Peyer's patch (tissue), 4 donors: ENCODE data around the gene NES. TPM values are rescaled to one million over a fixed set of nuclear protein-coding genes. Genes with fewer than 3 reads are reported as not detected.

Experiments used
- DNase-seq, 3 donors: peaks; one replicate each; pipeline ENCODE4 v3.0.0-alpha.2; 2017 to 2019
- H3K27ac ChIP-seq, 4 donors: fragments of 200-600 bp; sonication (generic); one replicate each; pipeline ENCODE4 v1.5.1; 2016 to 2019
- H3K27me3 ChIP-seq, 2 donors: fragments of 200-600 bp; sonication (generic); one replicate each; pipeline ENCODE4 v1.5.1; 2019
- H3K36me3 ChIP-seq, 3 donors: fragments of 200-600 bp; sonication (generic); one replicate each; pipeline ENCODE4 v1.5.1; 2016 to 2019
- H3K4me1 ChIP-seq, 4 donors: fragments of 200-600 bp; sonication (generic); one replicate each; pipeline ENCODE4 v1.5.1; 2016 to 2019
- H3K4me3 ChIP-seq, 4 donors: fragments of 200-600 bp; sonication (generic); 1 replicate in 3 of 4; 2 replicates in 1 of 4; pipeline ENCODE4 v1.5.1; 2016 to 2019; ENCODE audit warnings: mild to moderate bottlenecking in 1 of 4
- H3K9me3 ChIP-seq, 4 donors: fragments of 200-600 bp; sonication (generic); one replicate each; pipeline ENCODE4 v1.5.1; 2016 to 2019; ENCODE audit warnings: mild to moderate bottlenecking in 1 of 4
- CTCF ChIP-seq, 6 experiments: fragments of 450-650 bp in 4 of 6; fragments of 200-600 bp in 2 of 6; sonication (generic) in 1 of 6; IDR thresholded peaks; one replicate each; pipeline ENCODE4 v1.5.1; 2017 to 2019; ENCODE audit warnings: antibody characterized with exemption in 6 of 6, mild to moderate bottlenecking in 3 of 6, moderate library complexity in 1 of 6
- POLR2A ChIP-seq, 2 donors: fragments of 450-650 bp; IDR thresholded peaks; one replicate each; pipeline ENCODE4 v1.5.1; 2017; ENCODE audit warnings: antibody characterized with exemption in 2 of 2, mild to moderate bottlenecking in 2 of 2, moderate library complexity in 2 of 2
- total RNA-seq, 4 donors: library from RNA; depleted of rRNA; stranded (reverse); fragments of >200 nt; gene quantifications; one replicate each; pipeline ENCODE4 v1.1.0, GENCODE V29; 2016

NES gene
- total RNA-seq, 4 donors from 2014 or later = 2.8 to 25.6 (median 3.1) TPM

- peak overlapping the region in 3 of 4 donors; percentile 42 to 85 (median 66) for H3K27ac ChIP-seq
- no peaks in the 10 kb centered on the region for H3K9me3 ChIP-seq
- no peak overlapping the region for H3K4me3 ChIP-seq
- no peaks in the 10 kb centered on the region for H3K36me3 ChIP-seq
- DNase-seq = no peak
- H3K27me3 ChIP-seq = no peaks in the 10 kb centered on the region
- TF ChIP-seq POLR2A (IDR thresholded peaks at IDR 0.05) = no peak
- no peak for TF ChIP-seq CTCF (IDR thresholded peaks at IDR 0.05)
- peaks cover 12 to 86% (median 20%) of the 10 kb centered on the region in 4 donors for H3K4me1 ChIP-seq
These were observed 11.7 kb downstream of the NES start for GRCh38 chr1:156665539-156665938.

- Histone ChIP-seq H3K27ac (peak overlapping the region; percentile 25 to 85 (median 54)), H3K27me3 (no peaks in the 10 kb centered on the region), H3K36me3 (no peaks in the 10 kb centered on the region), H3K4me1 (peaks cover 16 to 91% (median 20%) of the 10 kb centered on the region in 4 donors), H3K4me3 (no peak overlapping the region), H3K9me3 (no peaks in the 10 kb centered on the region)
- TF ChIP-seq CTCF (IDR thresholded peaks at IDR 0.05) (no peak), POLR2A (IDR thresholded peaks at IDR 0.05) (no peak)
- DNase-seq = peak in 2 of 3 donors; percentile 36 to 64
These were observed 12.3 kb downstream of the NES start for GRCh38 chr1:156664767-156665411.

- TF ChIP-seq CTCF (IDR thresholded peaks at IDR 0.05) (no peak), POLR2A (IDR thresholded peaks at IDR 0.05) (no peak)
- H3K36me3 ChIP-seq = no peaks in the 10 kb centered on the region
- no peak for DNase-seq
- H3K27me3 ChIP-seq = no peaks in the 10 kb centered on the region
- H3K9me3 ChIP-seq = no peaks in the 10 kb centered on the region
- H3K4me3 ChIP-seq = no peak overlapping the region
- peaks cover 20 to 96% (median 24%) of the 10 kb centered on the region in 4 donors for H3K4me1 ChIP-seq
- peak overlapping the region; percentile 25 to 85 (median 66) for H3K27ac ChIP-seq
These were observed 13.0 kb downstream of the NES start for GRCh38 chr1:156664046-156664766.

- Histone ChIP-seq H3K36me3 (no peaks in the 10 kb centered on the region), H3K27ac (peak overlapping the region; percentile 1 to 85 (median 46)), H3K4me3 (no peak overlapping the region), H3K4me1 (peaks cover 20 to 96% (median 26%) of the 10 kb centered on the region in 4 donors), H3K9me3 (no peaks in the 10 kb centered on the region), H3K27me3 (no peaks in the 10 kb centered on the region)
- no peak for TF ChIP-seq CTCF (IDR thresholded peaks at IDR 0.05)
- no peak for TF ChIP-seq POLR2A (IDR thresholded peaks at IDR 0.05)
- no peak for DNase-seq
These were observed 14.0 kb downstream of the NES start for GRCh38 chr1:156663178-156663577.

GRCh38 chr1:156662800-156663055 is 14.5 kb downstream of the NES start:
- peaks cover 23 to 96% (median 27%) of the 10 kb centered on the region in 4 donors for H3K4me1 ChIP-seq
- TF ChIP-seq CTCF (IDR thresholded peaks at IDR 0.05) (no peak), POLR2A (IDR thresholded peaks at IDR 0.05) (no peak)
- DNase-seq = no peak
- no peaks in the 10 kb centered on the region for H3K27me3 ChIP-seq
- H3K27ac ChIP-seq = peak overlapping the region; percentile 18 to 85 (median 46)
- H3K9me3 ChIP-seq = no peaks in the 10 kb centered on the region
- no peak overlapping the region for H3K4me3 ChIP-seq
- no peaks in the 10 kb centered on the region for H3K36me3 ChIP-seq
